ENCODE data around the gene NAA25.
A peak's percentile ranks its signal among the peaks of the same experiment; 100 is the strongest.
"Not testable (repeated sequence)": the region's sequence is repeated elsewhere in the genome, so short reads cannot be mapped to it uniquely, and the experiment has no call there.

Gene NAA25

DNA sequence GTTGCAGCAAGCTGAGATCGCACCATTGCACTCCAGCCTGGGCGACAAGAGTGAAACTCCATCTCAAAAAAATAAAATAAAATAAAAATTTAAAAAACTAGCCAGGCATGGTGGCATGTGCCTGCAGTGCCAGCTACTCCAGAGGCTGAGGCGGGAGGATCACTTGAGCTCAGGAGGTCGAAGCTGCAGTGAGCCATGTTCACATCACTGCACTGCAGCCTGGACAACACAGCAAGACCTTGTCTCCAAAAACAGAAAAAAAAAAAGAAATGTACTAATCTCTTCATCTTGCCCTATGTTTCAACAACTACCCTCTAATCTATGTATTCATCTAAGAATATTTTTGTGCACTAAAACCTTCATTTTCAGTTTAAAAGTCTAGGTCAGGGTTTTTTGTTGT, 6.5 kb downstream of the NAA25 start:
- 88 to 100% methylated on average over 3 of the region's 4 CpGs for WGBS, 2 experiments (ENCODE audit: insufficient coverage in 2 of 2)
- Histone ChIP-seq H3K36me3 (ENCODE audit: control insufficient read depth, insufficient read depth, low read length) (peaks cover 82% of the 10 kb centered on the region), H3K27ac (ENCODE audit: low read depth, low read length, severe bottlenecking) (no peak overlapping the region), H3K4me3 (ENCODE audit: extremely low read depth, insufficient read depth, low read length, poor library complexity, severe bottlenecking) (no peak overlapping the region), H3K9me3 (ENCODE audit: control insufficient read depth, low read length) (no peaks in the 10 kb centered on the region), H3K4me1 (ENCODE audit: control insufficient read depth, insufficient read depth, low read length, poor library complexity, severe bottlenecking) (peaks cover 16% of the 10 kb centered on the region)

DNA sequence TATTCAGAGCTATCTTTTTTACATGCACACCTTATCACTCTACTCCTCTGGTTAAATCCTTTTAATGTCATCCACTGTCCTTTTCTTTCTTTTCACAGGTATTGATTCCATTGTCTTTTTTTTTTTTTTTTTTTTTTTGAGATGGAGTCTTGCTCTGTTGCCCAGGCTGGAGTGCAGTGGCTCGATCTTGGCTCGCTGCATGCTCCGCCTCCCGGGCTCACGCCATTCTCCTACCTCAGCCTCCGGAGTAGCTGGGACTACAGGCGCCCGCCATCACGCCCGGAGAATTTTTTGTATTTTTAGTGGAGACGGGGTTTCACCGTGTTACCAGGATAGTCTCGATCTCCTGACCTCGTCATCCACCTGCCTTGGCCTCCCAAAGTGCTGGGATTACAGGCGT, 8.1 kb downstream of the NAA25 start:
- not testable (repeated sequence) for H3K9me3 ChIP-seq (ENCODE audit: control insufficient read depth, low read length); H3K27ac ChIP-seq (ENCODE audit: low read depth, low read length, severe bottlenecking); H3K4me3 ChIP-seq (ENCODE audit: extremely low read depth, insufficient read depth, low read length, poor library complexity, severe bottlenecking)
- 98 to 100% methylated on average over 4 to 15 of the region's 15 CpGs for WGBS, 2 experiments (ENCODE audit: insufficient coverage in 2 of 2)
- H3K4me1 ChIP-seq (ENCODE audit: control insufficient read depth, insufficient read depth, low read length, poor library complexity, severe bottlenecking): peaks cover 10% of the 10 kb centered on the region
- peaks cover 82% of the 10 kb centered on the region for H3K36me3 ChIP-seq (ENCODE audit: control insufficient read depth, insufficient read depth, low read length)

DNA sequence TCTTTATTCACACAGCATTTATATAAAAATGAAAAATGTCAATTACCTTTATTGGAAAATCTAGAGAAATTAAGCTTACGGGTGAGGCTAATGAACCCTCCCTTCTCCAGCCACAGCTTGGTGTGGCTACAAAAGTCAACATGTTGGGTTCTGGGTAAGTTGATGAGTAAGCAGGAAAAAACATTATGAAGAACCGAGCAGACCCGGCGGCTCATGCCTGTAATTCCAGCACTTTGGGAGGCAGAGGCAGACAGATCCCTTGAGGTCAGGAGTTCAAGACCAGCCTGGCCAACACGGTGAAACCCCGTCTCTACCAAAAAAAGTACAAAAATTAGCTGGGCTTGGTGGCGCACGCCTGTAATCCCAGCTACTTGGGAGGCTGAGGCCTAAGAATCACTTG, 10.9 kb downstream of the NAA25 start:
- peaks cover 84% of the 10 kb centered on the region for H3K36me3 ChIP-seq (ENCODE audit: control insufficient read depth, insufficient read depth, low read length)
- no peak overlapping the region for H3K27ac ChIP-seq (ENCODE audit: low read depth, low read length, severe bottlenecking)
- H3K4me3 ChIP-seq (ENCODE audit: extremely low read depth, insufficient read depth, low read length, poor library complexity, severe bottlenecking): no peak overlapping the region
- H3K4me1 ChIP-seq (ENCODE audit: control insufficient read depth, insufficient read depth, low read length, poor library complexity, severe bottlenecking): peaks cover 6% of the 10 kb centered on the region
- WGBS, 2 experiments (ENCODE audit: insufficient coverage in 2 of 2): 97 to 98% methylated on average over 7 to 8 of the region's 8 CpGs
- H3K9me3 ChIP-seq (ENCODE audit: control insufficient read depth, low read length): no peaks in the 10 kb centered on the region

DNA sequence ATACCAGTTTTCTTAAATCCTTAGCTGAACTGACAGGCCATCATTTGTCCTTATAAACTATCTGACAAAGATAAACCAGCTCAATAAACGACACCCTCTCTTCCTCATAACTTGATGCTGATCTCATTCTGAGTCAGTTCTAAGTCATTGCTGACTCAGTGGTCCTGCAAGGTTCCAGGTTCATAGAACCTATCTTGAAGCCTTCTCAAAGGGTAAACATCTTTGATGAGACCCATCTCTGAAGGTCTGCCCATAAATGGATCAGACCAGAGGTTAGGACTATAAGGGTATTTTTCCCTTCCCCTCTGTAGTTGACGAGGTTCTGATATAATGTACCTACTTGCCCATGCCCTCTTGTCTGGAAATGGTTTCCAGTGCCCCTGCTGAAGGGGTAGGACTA, 11.9 kb downstream of the NAA25 start:
- H3K4me1 ChIP-seq (ENCODE audit: control insufficient read depth, insufficient read depth, low read length, poor library complexity, severe bottlenecking): peaks cover 6% of the 10 kb centered on the region
- WGBS, 2 experiments (ENCODE audit: insufficient coverage in 2 of 2): 94 to 100% methylated on average over 1 of the region's 2 CpGs
- no peaks in the 10 kb centered on the region for H3K9me3 ChIP-seq (ENCODE audit: control insufficient read depth, low read length)
- peaks cover 89% of the 10 kb centered on the region for H3K36me3 ChIP-seq (ENCODE audit: control insufficient read depth, insufficient read depth, low read length)
- H3K4me3 ChIP-seq (ENCODE audit: extremely low read depth, insufficient read depth, low read length, poor library complexity, severe bottlenecking): no peak overlapping the region
- peak overlapping the region; percentile 30 for H3K27ac ChIP-seq (ENCODE audit: low read depth, low read length, severe bottlenecking)

DNA sequence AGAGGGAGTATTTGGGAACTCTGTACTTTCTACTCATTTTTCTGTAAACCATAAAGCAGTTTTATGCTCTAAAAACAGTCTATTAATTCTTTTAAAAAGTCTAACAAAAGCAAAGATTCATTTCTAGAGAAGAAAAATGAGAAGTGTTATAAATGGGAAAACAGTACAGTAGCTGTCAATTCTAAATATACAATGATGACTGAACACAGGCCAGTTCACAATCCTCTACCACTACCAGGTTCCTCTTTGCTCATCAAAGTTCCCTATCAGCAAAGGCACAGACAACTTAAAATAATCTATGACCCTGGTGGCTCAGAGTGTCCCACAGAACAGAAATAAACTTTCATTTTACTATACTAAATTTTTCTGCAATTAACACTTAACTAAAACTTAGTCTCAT, 12.5 kb downstream of the NAA25 start:
- Histone ChIP-seq H3K4me1 (ENCODE audit: control insufficient read depth, insufficient read depth, low read length, poor library complexity, severe bottlenecking) (peaks cover 6% of the 10 kb centered on the region), H3K9me3 (ENCODE audit: control insufficient read depth, low read length) (no peaks in the 10 kb centered on the region), H3K36me3 (ENCODE audit: control insufficient read depth, insufficient read depth, low read length) (peaks cover 89% of the 10 kb centered on the region), H3K4me3 (ENCODE audit: extremely low read depth, insufficient read depth, low read length, poor library complexity, severe bottlenecking) (no peak overlapping the region), H3K27ac (ENCODE audit: low read depth, low read length, severe bottlenecking) (peak overlapping the region; percentile 23)

DNA sequence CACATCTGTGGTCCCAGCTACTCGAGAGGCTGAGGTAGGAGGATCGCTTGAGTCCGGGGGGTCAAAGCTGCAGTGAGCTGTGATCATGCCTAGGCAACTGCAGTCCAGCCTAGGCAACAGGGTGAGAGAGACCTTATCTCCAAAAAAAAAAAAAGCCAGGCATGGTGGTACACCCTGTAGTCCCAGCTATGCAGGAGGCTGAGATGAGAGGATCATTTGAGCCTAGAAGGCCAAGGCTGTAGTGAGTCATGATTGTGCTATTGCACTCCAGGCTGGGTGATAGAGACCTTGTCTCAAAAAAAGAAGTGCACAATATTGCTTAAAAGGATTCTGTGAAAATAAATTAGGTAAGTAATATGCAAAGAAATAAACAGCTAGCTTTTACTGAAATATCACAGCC, 17.0 kb downstream of the NAA25 start:
- peaks cover 78% of the 10 kb centered on the region for H3K36me3 ChIP-seq (ENCODE audit: control insufficient read depth, insufficient read depth, low read length)
- 91% methylated on average over 3 of the region's 3 CpGs; no CpG with 5 or more reads in 1 of the 2 experiments for WGBS, 2 experiments (ENCODE audit: insufficient coverage in 2 of 2)
- H3K27ac ChIP-seq (ENCODE audit: low read depth, low read length, severe bottlenecking): no peak overlapping the region
- no peak overlapping the region for H3K4me3 ChIP-seq (ENCODE audit: extremely low read depth, insufficient read depth, low read length, poor library complexity, severe bottlenecking)
- H3K4me1 ChIP-seq (ENCODE audit: control insufficient read depth, insufficient read depth, low read length, poor library complexity, severe bottlenecking): peaks cover 6% of the 10 kb centered on the region
- no peaks in the 10 kb centered on the region for H3K9me3 ChIP-seq (ENCODE audit: control insufficient read depth, low read length)

DNA sequence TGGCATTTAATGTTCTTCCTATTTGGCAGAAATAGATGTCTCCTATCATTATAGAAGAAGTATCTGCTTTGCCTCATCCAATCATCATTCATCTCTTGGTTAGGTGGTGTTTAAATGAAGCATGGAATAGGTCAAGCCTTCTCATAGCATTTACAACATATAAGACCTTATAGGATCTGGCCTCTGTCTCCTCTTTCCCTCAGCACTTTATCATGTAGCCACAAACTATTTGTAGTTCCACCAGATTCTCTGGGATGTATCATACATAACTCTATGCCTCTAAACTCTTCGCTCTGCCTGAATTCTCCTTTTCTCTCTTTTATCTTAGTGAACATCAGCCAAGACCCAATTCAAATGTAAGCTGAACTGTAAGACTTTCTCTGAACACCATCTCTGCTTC, 20.7 kb downstream of the NAA25 start:
- H3K27ac ChIP-seq (ENCODE audit: low read depth, low read length, severe bottlenecking): no peak overlapping the region
- H3K4me1 ChIP-seq (ENCODE audit: control insufficient read depth, insufficient read depth, low read length, poor library complexity, severe bottlenecking): no peaks in the 10 kb centered on the region
- no peak overlapping the region for H3K4me3 ChIP-seq (ENCODE audit: extremely low read depth, insufficient read depth, low read length, poor library complexity, severe bottlenecking)
- H3K9me3 ChIP-seq (ENCODE audit: control insufficient read depth, low read length): no peaks in the 10 kb centered on the region
- peaks cover 81% of the 10 kb centered on the region for H3K36me3 ChIP-seq (ENCODE audit: control insufficient read depth, insufficient read depth, low read length)
- WGBS, 2 experiments (ENCODE audit: insufficient coverage in 2 of 2): 100% methylated on average over 1 of the region's 1 CpG

DNA sequence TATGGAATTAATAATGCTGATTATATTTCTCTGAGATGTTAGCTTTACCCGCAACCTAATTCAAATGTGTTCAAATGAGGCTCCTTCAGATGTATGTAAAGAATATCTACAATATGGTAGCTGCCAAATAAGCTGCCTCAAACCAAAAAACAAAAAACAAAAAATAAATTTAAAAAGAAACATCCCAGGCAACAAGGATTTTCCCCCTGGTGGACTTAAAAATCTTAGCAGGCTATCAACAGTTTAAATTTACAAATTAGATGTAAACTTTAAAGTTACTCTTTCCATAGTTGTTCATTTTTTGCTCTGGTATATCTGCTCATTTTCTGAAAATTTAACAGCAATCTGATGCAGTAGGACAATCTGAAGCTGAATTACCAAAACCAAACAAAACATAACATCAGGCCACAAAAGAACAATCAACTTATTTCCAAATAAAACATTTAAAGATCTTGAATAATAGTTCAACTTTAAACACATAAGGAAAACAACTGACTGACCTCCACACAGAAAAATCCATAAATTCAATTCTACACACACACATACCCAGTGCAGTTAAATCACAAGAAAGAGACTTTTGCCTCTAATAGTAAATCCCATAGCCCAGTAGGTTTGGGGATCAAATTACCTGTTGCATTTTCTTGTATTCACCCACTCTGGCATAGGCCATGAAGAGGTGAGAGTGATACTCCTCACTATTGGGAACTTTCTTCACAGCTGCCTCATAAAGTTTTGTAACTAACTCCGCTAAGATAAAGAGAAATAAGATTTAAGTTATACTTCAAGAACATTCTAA, 21.3 kb downstream of the NAA25 start:
- H3K36me3 ChIP-seq (ENCODE audit: control insufficient read depth, insufficient read depth, low read length): peaks cover 79% of the 10 kb centered on the region
- H3K4me1 ChIP-seq (ENCODE audit: control insufficient read depth, insufficient read depth, low read length, poor library complexity, severe bottlenecking): no peaks in the 10 kb centered on the region
- H3K27ac ChIP-seq (ENCODE audit: low read depth, low read length, severe bottlenecking): no peak overlapping the region
- H3K9me3 ChIP-seq (ENCODE audit: control insufficient read depth, low read length): no peaks in the 10 kb centered on the region
- no peak overlapping the region for H3K4me3 ChIP-seq (ENCODE audit: extremely low read depth, insufficient read depth, low read length, poor library complexity, severe bottlenecking)
- no CpG with 5 or more reads among the region's 2 CpGs for WGBS, 2 experiments (ENCODE audit: insufficient coverage in 2 of 2)

DNA sequence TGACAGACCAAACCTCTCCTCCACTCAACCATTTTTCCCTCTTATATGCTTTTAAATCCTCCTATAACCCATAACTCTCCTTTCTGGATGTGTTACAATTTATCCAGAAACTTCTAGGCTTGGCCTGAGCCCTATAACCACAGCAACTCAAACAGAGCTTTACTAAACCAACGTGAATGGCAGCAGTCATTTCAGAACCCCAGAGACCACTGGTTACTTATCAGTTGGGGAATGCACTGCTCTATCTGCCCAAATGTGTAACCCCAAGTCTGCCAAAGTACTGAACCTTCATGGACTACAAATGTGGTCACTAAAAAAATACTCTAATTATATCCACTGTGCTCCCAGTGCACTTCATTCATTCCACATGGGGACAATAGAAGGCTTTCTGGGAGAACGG, 42.0 kb downstream of the NAA25 start:
- Histone ChIP-seq H3K36me3 (ENCODE audit: control insufficient read depth, insufficient read depth, low read length) (peaks cover 93% of the 10 kb centered on the region), H3K9me3 (ENCODE audit: control insufficient read depth, low read length) (no peaks in the 10 kb centered on the region), H3K4me3 (ENCODE audit: extremely low read depth, insufficient read depth, low read length, poor library complexity, severe bottlenecking) (no peak overlapping the region), H3K4me1 (ENCODE audit: control insufficient read depth, insufficient read depth, low read length, poor library complexity, severe bottlenecking) (no peaks in the 10 kb centered on the region), H3K27ac (ENCODE audit: low read depth, low read length, severe bottlenecking) (no peak overlapping the region)
- 67 to 69% methylated on average over 1 of the region's 2 CpGs for WGBS, 2 experiments (ENCODE audit: insufficient coverage in 2 of 2)

DNA sequence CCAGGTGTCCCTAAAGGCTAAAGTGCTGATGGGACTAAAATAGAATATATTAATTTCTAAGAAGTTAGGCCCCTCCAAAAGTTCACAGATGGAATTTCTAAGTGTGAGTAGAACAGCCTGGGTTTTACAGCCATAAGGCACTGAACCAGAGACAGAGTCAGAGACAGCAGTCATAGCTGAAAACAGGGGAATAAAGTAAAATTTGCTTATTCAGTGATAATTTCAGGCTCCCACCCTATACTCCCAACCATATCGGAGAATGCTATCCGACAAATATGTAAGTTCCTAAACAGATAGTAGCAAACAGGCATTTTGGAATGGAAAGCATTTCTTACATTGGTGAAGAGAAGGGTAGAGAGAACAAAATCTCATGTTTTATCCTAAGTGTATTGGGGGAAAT, 45.3 kb downstream of the NAA25 start:
- H3K4me3 ChIP-seq (ENCODE audit: extremely low read depth, insufficient read depth, low read length, poor library complexity, severe bottlenecking): no peak overlapping the region
- peaks cover 85% of the 10 kb centered on the region for H3K36me3 ChIP-seq (ENCODE audit: control insufficient read depth, insufficient read depth, low read length)
- WGBS, 2 experiments (ENCODE audit: insufficient coverage in 2 of 2): no CpG with 5 or more reads among the region's 2 CpGs
- no peak overlapping the region for H3K27ac ChIP-seq (ENCODE audit: low read depth, low read length, severe bottlenecking)
- no peaks in the 10 kb centered on the region for H3K9me3 ChIP-seq (ENCODE audit: control insufficient read depth, low read length)
- no peaks in the 10 kb centered on the region for H3K4me1 ChIP-seq (ENCODE audit: control insufficient read depth, insufficient read depth, low read length, poor library complexity, severe bottlenecking)

DNA sequence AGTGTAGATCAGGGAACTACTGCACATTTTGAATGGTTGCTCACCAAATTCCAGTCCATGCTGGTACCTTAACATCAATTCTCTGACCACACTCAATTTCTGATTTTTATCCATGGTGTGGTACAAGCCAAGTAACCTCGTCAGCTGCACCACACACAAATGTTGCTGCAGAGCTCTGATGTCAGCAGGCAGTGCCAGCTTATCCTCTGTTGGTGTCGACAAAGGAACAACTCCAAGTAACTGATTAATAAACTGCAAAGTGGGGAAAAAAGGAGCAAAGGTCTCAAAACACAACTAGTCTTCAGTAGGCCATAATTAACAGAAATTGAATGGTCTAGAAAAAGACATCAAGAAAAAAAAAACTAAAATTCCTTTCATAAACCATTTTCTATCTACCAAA, 47.4 kb downstream of the NAA25 start:
- H3K4me3 ChIP-seq (ENCODE audit: extremely low read depth, insufficient read depth, low read length, poor library complexity, severe bottlenecking): no peak overlapping the region
- H3K36me3 ChIP-seq (ENCODE audit: control insufficient read depth, insufficient read depth, low read length): peaks cover 84% of the 10 kb centered on the region
- no peaks in the 10 kb centered on the region for H3K9me3 ChIP-seq (ENCODE audit: control insufficient read depth, low read length)
- H3K27ac ChIP-seq (ENCODE audit: low read depth, low read length, severe bottlenecking): no peak overlapping the region
- no peaks in the 10 kb centered on the region for H3K4me1 ChIP-seq (ENCODE audit: control insufficient read depth, insufficient read depth, low read length, poor library complexity, severe bottlenecking)
- 83 to 100% methylated on average over 1 to 2 of the region's 2 CpGs for WGBS, 2 experiments (ENCODE audit: insufficient coverage in 2 of 2)

Measured in mesodermal cell (in vitro differentiated cells).